Gastroesophageal sphincter (tissue), 3 donors: ENCODE data around the gene CEMIP2.

Experiments used
- CTCF ChIP-seq, 4 experiments: fragments of 200-600 bp in 2 of 4; fragments of 450-650 bp in 2 of 4; sonication (generic) in 1 of 4; IDR thresholded peaks; one replicate each; pipeline ENCODE4 v1.5.1; 2017 to 2019; ENCODE audit warnings: antibody characterized with exemption in 4 of 4, mild to moderate bottlenecking in 2 of 4, moderate library complexity in 2 of 4
- POLR2A ChIP-seq, 2 donors: fragments of 450-650 bp; IDR thresholded peaks; one replicate each; pipeline ENCODE4 v1.6.1; 2017; ENCODE audit warnings: antibody characterized with exemption in 2 of 2, mild to moderate bottlenecking in 2 of 2, moderate library complexity in 1 of 2

DNA sequence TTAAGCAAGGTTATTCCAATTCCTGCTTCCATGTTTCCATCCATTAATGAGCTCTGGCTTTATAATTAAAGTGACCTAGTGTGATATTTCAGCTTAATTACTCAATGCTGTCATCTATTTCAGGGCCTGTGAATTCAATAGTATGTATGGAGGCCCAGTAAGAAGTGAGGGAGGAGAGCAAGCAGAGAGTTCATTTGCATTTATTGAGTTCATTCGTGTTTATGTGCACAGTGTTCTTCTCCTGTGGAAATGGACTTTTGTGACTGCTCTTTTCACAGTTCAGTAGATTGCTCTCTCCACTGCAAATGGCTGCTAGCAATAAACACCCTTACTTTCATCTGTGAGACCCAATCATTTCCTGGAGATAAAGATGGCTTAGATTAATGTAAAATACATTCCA is 130.9 kb downstream of the CEMIP2 start:
- TF ChIP-seq POLR2A (IDR thresholded peaks at IDR 0.05): no peak
- TF ChIP-seq CTCF (IDR thresholded peaks at IDR 0.05): no peak
